Smooth muscle cell (in vitro differentiated cells): ENCODE measurements around the gene RHBDD1. TPM values are rescaled to one million over a fixed set of nuclear protein-coding genes. Genes with fewer than 3 reads are reported as not detected.
A peak's percentile ranks its signal among the peaks of the same experiment; 100 is the strongest.

Experiments
- DNase-seq: peaks from one replicate; lab custom pipeline; 2025; ENCODE audit not compliant: unreplicated experiment; lab: John Stamatoyannopoulos, UW
- H2AFZ ChIP-seq: fragments of 200-600 bp; sonication (generic); 2 replicates; pipeline ENCODE4 v1.6.0; 2016; ENCODE audit warnings: antibody characterized with exemption, low read depth, mild to moderate bottlenecking
- H3F3A ChIP-seq: fragments of 200-600 bp; sonication (generic); 2 replicates; pipeline ENCODE4 v1.6.0; 2017; ENCODE audit warnings: antibody characterized with exemption, low read depth
- H3K27ac ChIP-seq: fragments of 200-600 bp; sonication (generic); 2 replicates; pipeline ENCODE4 v1.5.1; 2016; ENCODE audit warnings: low read depth, mild to moderate bottlenecking
- H3K27me3 ChIP-seq: fragments of 200-600 bp; sonication (generic); 2 replicates; pipeline ENCODE4 v1.6.1; 2016; ENCODE audit warnings: low read depth, mild to moderate bottlenecking
- H3K36me3 ChIP-seq: fragments of 200-600 bp; sonication (generic); 2 replicates; pipeline ENCODE4 v1.5.1; 2016; ENCODE audit warnings: low read depth
- H3K4me1 ChIP-seq: fragments of 200-600 bp; sonication (generic); 2 replicates; pipeline ENCODE4 v1.5.1; 2016; ENCODE audit warnings: low read depth
- H3K4me2 ChIP-seq: fragments of 200-600 bp; sonication (generic); 2 replicates; pipeline ENCODE4 v1.6.0; 2016; ENCODE audit warnings: mild to moderate bottlenecking
- H3K4me3 ChIP-seq: fragments of 200-600 bp; sonication (generic); 2 replicates; pipeline ENCODE4 v1.5.1; 2016; ENCODE audit warnings: mild to moderate bottlenecking
- H3K79me2 ChIP-seq: fragments of 200-600 bp; sonication (generic); 2 replicates; pipeline ENCODE4 v1.6.0; 2016; ENCODE audit warnings: low read depth, mild to moderate bottlenecking
- H3K9ac ChIP-seq: fragments of 200-600 bp; sonication (generic); 2 replicates; pipeline ENCODE4 v1.6.0; 2016; ENCODE audit warnings: low read depth
- H3K9me3 ChIP-seq: fragments of 200-600 bp; sonication (generic); replicated peaks from 2 replicates; pipeline ENCODE4 v1.5.1; 2016; ENCODE audit warnings: low read depth
- H4K20me1 ChIP-seq: fragments of 200-600 bp; sonication (generic); 2 replicates; pipeline ENCODE4 v1.6.0; 2016; ENCODE audit warnings: low read depth
- WGBS: methylation state at CpG from one replicate; pipeline ENCODE4 v1.1.7; 2016; ENCODE audit warnings: low lambda C conversion rate; 5-methylcytosine and 5-hydroxymethylcytosine counted together
- polyA plus RNA-seq: library from polyadenylated mRNA; unstranded; fragments of >200 nt; fragmentation: Nextera tagmentation; extraction: Ambion mirVana; gene quantifications from 2 replicates; pipeline ENCODE4 v1.2.1, GENCODE V29; 2016
- total RNA-seq: library from RNA; depleted of rRNA; stranded (reverse); fragments of >200 nt; gene quantifications from 2 replicates; pipeline ENCODE4 v1.2.3, GENCODE V29; 2014
- TF ChIP-seq, protein P1 (sequence below): fragments of 200-600 bp; sonication (generic); IDR thresholded peaks from 2 replicates; pipeline ENCODE4 v1.5.1; 2017; ENCODE audit warnings: borderline replicate concordance, mild to moderate bottlenecking, antibody characterized with exemption; ENCODE audit not compliant: insufficient read depth, poor library complexity, severe bottlenecking

Gene RHBDD1
- total and polyA plus RNA-seq, 2 experiments from 2014 or later: 11.3 to 20.7 TPM

DNA sequence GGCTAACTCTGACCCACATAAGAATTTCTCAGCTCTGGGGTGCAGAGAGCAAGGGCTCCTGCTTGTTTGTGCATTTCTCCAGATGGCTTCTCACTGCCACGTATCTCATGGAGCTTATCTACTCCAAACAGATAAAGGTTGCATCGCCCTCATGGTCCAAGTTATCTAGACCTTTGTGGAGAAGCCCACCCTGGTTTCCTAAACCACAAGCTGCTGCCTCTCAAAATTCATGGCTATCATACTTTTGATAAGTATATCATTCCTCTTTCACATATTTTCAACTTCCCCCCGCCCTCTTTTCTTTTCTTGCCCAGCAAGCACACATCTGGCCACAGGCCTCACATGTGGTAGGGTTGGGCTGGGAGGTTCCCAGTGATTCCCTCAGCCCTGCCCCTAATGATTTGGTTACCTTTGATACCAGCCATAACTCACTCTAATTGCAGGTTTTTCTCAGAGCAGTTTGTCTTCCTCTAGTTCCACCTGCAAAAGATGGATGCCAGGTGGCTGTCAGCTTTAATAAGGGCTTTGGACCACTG lies 146.0 kb downstream of the RHBDD1 start:
- H3K9me3 ChIP-seq: no peaks in the 10 kb centered on the region
- TF ChIP-seq, protein P1, sequence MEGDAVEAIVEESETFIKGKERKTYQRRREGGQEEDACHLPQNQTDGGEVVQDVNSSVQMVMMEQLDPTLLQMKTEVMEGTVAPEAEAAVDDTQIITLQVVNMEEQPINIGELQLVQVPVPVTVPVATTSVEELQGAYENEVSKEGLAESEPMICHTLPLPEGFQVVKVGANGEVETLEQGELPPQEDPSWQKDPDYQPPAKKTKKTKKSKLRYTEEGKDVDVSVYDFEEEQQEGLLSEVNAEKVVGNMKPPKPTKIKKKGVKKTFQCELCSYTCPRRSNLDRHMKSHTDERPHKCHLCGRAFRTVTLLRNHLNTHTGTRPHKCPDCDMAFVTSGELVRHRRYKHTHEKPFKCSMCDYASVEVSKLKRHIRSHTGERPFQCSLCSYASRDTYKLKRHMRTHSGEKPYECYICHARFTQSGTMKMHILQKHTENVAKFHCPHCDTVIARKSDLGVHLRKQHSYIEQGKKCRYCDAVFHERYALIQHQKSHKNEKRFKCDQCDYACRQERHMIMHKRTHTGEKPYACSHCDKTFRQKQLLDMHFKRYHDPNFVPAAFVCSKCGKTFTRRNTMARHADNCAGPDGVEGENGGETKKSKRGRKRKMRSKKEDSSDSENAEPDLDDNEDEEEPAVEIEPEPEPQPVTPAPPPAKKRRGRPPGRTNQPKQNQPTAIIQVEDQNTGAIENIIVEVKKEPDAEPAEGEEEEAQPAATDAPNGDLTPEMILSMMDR: no peak
- no peaks in the 10 kb centered on the region for H3K79me2 ChIP-seq
- H2AFZ ChIP-seq: no peak overlapping the region
- H3K4me1 ChIP-seq: peaks cover 7% of the 10 kb centered on the region
- H3K4me3 ChIP-seq: no peak overlapping the region
- no peaks in the 10 kb centered on the region for H3K36me3 ChIP-seq
- no peak for DNase-seq
- no peaks in the 10 kb centered on the region for H3F3A ChIP-seq
- H3K4me2 ChIP-seq: no peak overlapping the region
- no peaks in the 10 kb centered on the region for H3K27me3 ChIP-seq
- H4K20me1 ChIP-seq: no peaks in the 10 kb centered on the region
- no peak overlapping the region for H3K9ac ChIP-seq
- H3K27ac ChIP-seq: no peak overlapping the region
- WGBS: 48% methylated on average over 3 of the region's 3 CpGs

GRCh38 chr2:226983895-226984749 lies 148.3 kb downstream of the RHBDD1 start:
- Histone ChIP-seq H2AFZ (no peak overlapping the region), H3K36me3 (no peaks in the 10 kb centered on the region), H3K4me1 (peaks cover 4% of the 10 kb centered on the region), H3K79me2 (no peaks in the 10 kb centered on the region), H3K9ac (no peak overlapping the region), H3K4me3 (no peak overlapping the region), H3K9me3 (no peaks in the 10 kb centered on the region), H3F3A (no peaks in the 10 kb centered on the region), H4K20me1 (no peaks in the 10 kb centered on the region), H3K4me2 (no peak overlapping the region), H3K27me3 (no peaks in the 10 kb centered on the region), H3K27ac (no peak overlapping the region)
- TF ChIP-seq, protein P1: no peak
- 84% methylated on average over 12 of the region's 12 CpGs for WGBS
- DNase-seq: no peak

DNA sequence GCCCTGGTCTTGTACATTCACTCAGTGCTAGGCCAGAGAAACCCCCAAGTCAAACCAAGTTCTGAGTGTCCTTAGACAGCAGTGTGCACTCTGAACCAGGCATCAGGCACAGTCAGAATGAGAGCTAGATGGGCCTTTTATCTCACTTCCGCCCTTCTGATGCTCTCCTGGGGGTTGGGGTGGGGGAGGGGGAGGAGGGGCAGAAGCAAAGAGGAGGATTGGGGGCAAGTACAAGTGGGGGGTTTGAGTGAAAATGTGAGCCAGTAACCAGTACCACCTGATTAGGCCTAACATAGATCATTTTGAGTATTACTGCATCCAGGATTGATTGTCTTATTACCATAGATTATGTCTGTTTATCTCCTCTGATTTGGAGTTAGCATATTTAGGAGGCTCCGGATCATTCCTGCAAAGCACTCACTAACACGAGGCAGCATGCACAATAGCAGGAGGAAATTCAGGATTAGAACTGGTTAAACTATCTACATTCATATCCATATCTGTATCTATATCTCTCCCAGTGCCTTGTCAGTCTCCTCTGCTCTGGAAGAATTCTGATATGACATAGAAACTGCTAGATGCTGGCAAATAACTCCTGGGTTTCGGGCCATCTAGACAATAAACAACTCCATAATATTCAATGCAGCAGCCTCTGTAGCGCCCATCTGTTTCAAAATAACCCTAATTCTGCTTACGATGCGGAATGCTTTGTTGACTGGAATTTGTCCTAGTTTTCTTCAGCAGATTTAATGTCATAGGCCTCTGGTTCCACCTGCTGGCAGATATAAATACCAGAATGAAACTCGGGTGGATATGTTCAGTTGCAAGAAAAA lies 149.1 kb downstream of the RHBDD1 start:
- DNase-seq: no peak
- Histone ChIP-seq H3K27me3 (no peaks in the 10 kb centered on the region), H3K36me3 (no peaks in the 10 kb centered on the region), H3K4me2 (peak overlapping the region; percentile 52), H2AFZ (no peak overlapping the region), H3K9me3 (no peaks in the 10 kb centered on the region), H3K4me1 (peaks cover 4% of the 10 kb centered on the region), H3K79me2 (no peaks in the 10 kb centered on the region), H3F3A (no peaks in the 10 kb centered on the region), H3K4me3 (no peak overlapping the region), H3K9ac (no peak overlapping the region), H3K27ac (no peak overlapping the region), H4K20me1 (no peaks in the 10 kb centered on the region)
- TF ChIP-seq, protein P1: peak; percentile 81
- WGBS: 37% methylated on average over 8 of the region's 8 CpGs
